Keratinocyte (primary cell): ENCODE data around the gene PLXDC1. TPM values are rescaled to one million over a fixed set of nuclear protein-coding genes. Genes with fewer than 3 reads are reported as not detected.

Source experiments
- DNase-seq: peaks from one replicate; pipeline ENCODE4 v3.0.0-alpha.2; 2011; ENCODE audit warnings: low read depth, missing footprints, low spot score
- FAIRE-seq: peaks from 2 replicates; lab custom pipeline; 2011; peaks lifted over from hg19 to GRCh38; lab: Jason Lieb, UNC
- H2AFZ ChIP-seq: 2 replicates; pipeline ENCODE4 v1.6.0; 2012; ENCODE audit warnings: low read length, control low read depth, inconsistent platforms; ENCODE audit not compliant: control insufficient read depth
- H3K27ac ChIP-seq: 2 replicates; pipeline ENCODE4 v1.5.1; 2011; ENCODE audit warnings: low read length; ENCODE audit not compliant: control insufficient read depth, insufficient read depth
- H3K27me3 ChIP-seq: 3 replicates; pipeline ENCODE4 v1.6.0; 2011; ENCODE audit warnings: low read length; ENCODE audit not compliant: control insufficient read depth, insufficient read depth; ENCODE audit errors: extremely low read depth
- H3K36me3 ChIP-seq, 2 experiments: 2 replicates in 1 of 2; 3 replicates in 1 of 2; pipeline ENCODE4 v1.5.1; 2011; ENCODE audit warnings: low read length in 2 of 2, mild to moderate bottlenecking in 1 of 2; ENCODE audit not compliant: control insufficient read depth in 2 of 2, insufficient read depth in 2 of 2; ENCODE audit errors: extremely low read depth in 1 of 2
- H3K4me1 ChIP-seq: 3 replicates; pipeline ENCODE4 v1.5.1; 2011; ENCODE audit warnings: low read length; ENCODE audit not compliant: control insufficient read depth, insufficient read depth; ENCODE audit errors: extremely low read depth
- H3K4me2 ChIP-seq: 3 replicates; pipeline ENCODE4 v1.6.0; 2011; ENCODE audit warnings: low read depth, low read length; ENCODE audit not compliant: control insufficient read depth, insufficient read depth; ENCODE audit errors: extremely low read depth
- H3K4me3 ChIP-seq, 3 experiments: fragments of 200-600 bp in 1 of 3; sonication (generic) in 1 of 3; 2 replicates in 2 of 3; 3 replicates in 1 of 3; pipeline ENCODE4 v1.5.1; 2011 to 2016; ENCODE audit warnings: low read length in 3 of 3, mild to moderate bottlenecking in 3 of 3, control low read depth in 2 of 3, inconsistent platforms in 1 of 3, low read depth in 1 of 3, mixed read lengths in 1 of 3, mixed run types in 1 of 3, moderate library complexity in 1 of 3; ENCODE audit not compliant: control insufficient read depth in 2 of 3, insufficient read depth in 2 of 3; ENCODE audit errors: extremely low read depth in 1 of 3
- H3K79me2 ChIP-seq: 2 replicates; pipeline ENCODE4 v1.6.0; 2012; ENCODE audit warnings: low read length; ENCODE audit not compliant: control insufficient read depth, insufficient read depth
- H3K9ac ChIP-seq: 3 replicates; pipeline ENCODE4 v1.6.0; 2011; ENCODE audit warnings: low read length; ENCODE audit not compliant: control insufficient read depth, insufficient read depth; ENCODE audit errors: extremely low read depth
- H3K9me1 ChIP-seq: 3 replicates; pipeline ENCODE4 v1.6.0; 2011; ENCODE audit warnings: low read length; ENCODE audit not compliant: control insufficient read depth, insufficient read depth; ENCODE audit errors: extremely low read depth
- H3K9me3 ChIP-seq: 2 replicates; pipeline ENCODE4 v1.5.1; 2012; ENCODE audit warnings: low read depth, low read length; ENCODE audit not compliant: control insufficient read depth
- H4K20me1 ChIP-seq: 3 replicates; pipeline ENCODE4 v1.6.0; 2011; ENCODE audit warnings: low read length; ENCODE audit not compliant: control insufficient read depth, insufficient read depth; ENCODE audit errors: extremely low read depth
- CTCF ChIP-seq, 3 experiments: IDR thresholded peaks in 1 of 3; conservative IDR thresholded peaks in 1 of 3; optimal IDR thresholded peaks in 1 of 3; 2 replicates in 2 of 3; 3 replicates in 1 of 3; pipeline versions ENCODE3 to v1.5.1; 2011; ENCODE audit warnings: low read length in 3 of 3, mild to moderate bottlenecking in 3 of 3, moderate library complexity in 2 of 3, control low read depth in 1 of 3, inconsistent platforms in 1 of 3; ENCODE audit not compliant: insufficient read depth in 2 of 3; ENCODE audit errors: extremely low read depth in 1 of 3
- EZH2 ChIP-seq: IDR thresholded peaks from one replicate; pipeline ENCODE4 v1.6.1; 2012; ENCODE audit warnings: inconsistent platforms, mild to moderate bottlenecking, low read length, moderate library complexity
- dilution Hi-C: fragments of 300-500 bp; cut with MboI; formaldehyde crosslinking; loops from one replicate; pipeline ENCODE4 v1.7.0; 2020; ENCODE audit warnings: low sequenced_read_pairs; ENCODE audit not compliant: extremely low pct_ligation_motif_present
- polyA plus RNA-seq, 5 experiments: library from polyadenylated mRNA; depleted of rRNA in 3 of 5; stranded (reverse) in 3 of 5; stranded (forward) in 1 of 5; unstranded in 1 of 5; fragments of >200 nt; gene quantifications; 1 replicate in 1 of 5; 2 replicates in 3 of 5; 3 replicates in 1 of 5; pipeline versions ENCODE4 v1.2.1 to v1.2.3, GENCODE V29; 2011 to 2012; ENCODE audit warnings: missing spikeins in 2 of 5, low read depth in 1 of 5, low replicate concordance in 1 of 5

Gene PLXDC1
- polyA plus RNA-seq, 1 donor (not counting 4 experiments of a cell fraction or from before 2014, with no cell fraction given), result 0.35 TPM

- TF ChIP-seq EZH2, result no peak
- TF ChIP-seq CTCF (optimal IDR thresholded peaks at IDR 0.05 in 1 of 3, IDR thresholded peaks at IDR 0.05 in 1 of 3, conservative IDR thresholded peaks at IDR 0.05 in 1 of 3; ENCODE audit: extremely low read depth in 1 of 3, insufficient read depth in 2 of 3, low read length in 3 of 3), result no peak
- Histone ChIP-seq H2AFZ (no peak overlapping the region), H3K79me2 (no peaks in the 10 kb centered on the region), H3K9me3 (no peaks in the 10 kb centered on the region), H3K36me3 (no peaks in the 10 kb centered on the region), H3K9me1 (no peaks in the 10 kb centered on the region), H3K4me1 (no peaks in the 10 kb centered on the region), H3K4me2 (no peak overlapping the region), H3K9ac (no peak overlapping the region), H3K27ac (no peak overlapping the region), H4K20me1 (no peaks in the 10 kb centered on the region), H3K27me3 (no peaks in the 10 kb centered on the region), H3K4me3 (no peak overlapping the region)
- DNase-seq (no peak), FAIRE-seq (no peak)
- dilution Hi-C loops, result no loop called here
Observed at GRCh38 chr17:39132192-39132610, 19.2 kb downstream of the PLXDC1 start.

- Histone ChIP-seq H3K27me3 (no peaks in the 10 kb centered on the region), H4K20me1 (no peaks in the 10 kb centered on the region), H3K36me3 (no peaks in the 10 kb centered on the region), H3K4me2 (no peak overlapping the region), H3K4me3 (no peak overlapping the region), H2AFZ (no peak overlapping the region), H3K9me1 (no peaks in the 10 kb centered on the region), H3K4me1 (no peaks in the 10 kb centered on the region), H3K9me3 (no peaks in the 10 kb centered on the region), H3K79me2 (no peaks in the 10 kb centered on the region), H3K9ac (no peak overlapping the region), H3K27ac (no peak overlapping the region)
- DNase-seq (no peak), FAIRE-seq (no peak)
- dilution Hi-C loops, result no loop called here
- TF ChIP-seq EZH2 (no peak), CTCF (optimal IDR thresholded peaks at IDR 0.05 in 1 of 3, IDR thresholded peaks at IDR 0.05 in 1 of 3, conservative IDR thresholded peaks at IDR 0.05 in 1 of 3; ENCODE audit: extremely low read depth in 1 of 3, insufficient read depth in 2 of 3, low read length in 3 of 3) (no peak)
Observed at GRCh38 chr17:39131616-39132015, 19.8 kb downstream of the PLXDC1 start.
